Brain pericyte (primary cell): ENCODE results near the gene RAB4B.
"Not testable (repeated sequence)": the region's sequence is repeated elsewhere in the genome, so short reads cannot be mapped to it uniquely, and the experiment has no call there.

Experiments used
- DNase-seq: peaks from one replicate; pipeline ENCODE4 v3.0.0-alpha.2; 2012; ENCODE audit warnings: low read depth, low spot score

The RAB4B gene

DNA sequence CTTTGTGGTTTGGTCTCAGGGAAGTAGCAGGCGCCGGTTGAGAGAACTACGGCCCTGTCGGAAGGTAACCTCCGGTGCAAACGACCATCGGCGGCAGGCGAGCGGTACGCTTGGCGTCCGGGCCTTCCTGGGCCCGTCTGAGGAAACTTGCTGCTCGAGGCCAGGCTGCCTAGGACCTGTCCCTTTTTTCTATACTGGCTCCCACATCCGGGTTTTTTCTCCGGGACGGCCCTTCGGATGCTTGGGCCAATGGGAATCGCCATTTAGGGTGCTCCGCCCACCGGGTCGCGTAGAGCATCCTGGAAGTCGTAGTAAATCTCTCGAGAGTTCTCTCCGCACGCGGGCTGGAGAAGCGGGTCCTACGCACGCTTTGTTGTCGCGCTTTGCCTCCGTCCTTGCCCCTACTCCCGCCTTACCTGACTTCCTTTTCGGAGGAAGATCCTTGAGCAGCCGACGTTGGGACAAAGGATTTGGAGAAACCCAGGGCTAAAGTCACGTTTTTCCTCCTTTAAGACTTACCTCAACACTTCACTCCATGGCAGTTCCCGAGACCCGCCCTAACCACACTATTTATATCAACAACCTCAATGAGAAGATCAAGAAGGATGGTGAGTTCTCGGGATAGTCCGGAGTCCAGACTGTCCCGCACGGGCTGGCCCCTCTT lies 27.0 kb upstream of the RAB4B start, which contains the start of gene SNRPA:
Gene SNRPA (plus strand): TSS at position 330 of the 664 bp plus-strand sequence. CDS start 206 bp downstream, at position 536.
- peak; percentile 91 for DNase-seq

GRCh38 chr19:40752257-40752781 lies 25.7 kb upstream of the RAB4B start:
- DNase-seq, result no peak

GRCh38 chr19:40754611-40755247 lies 23.3 kb upstream of the RAB4B start:
- DNase-seq, result no peak

DNA sequence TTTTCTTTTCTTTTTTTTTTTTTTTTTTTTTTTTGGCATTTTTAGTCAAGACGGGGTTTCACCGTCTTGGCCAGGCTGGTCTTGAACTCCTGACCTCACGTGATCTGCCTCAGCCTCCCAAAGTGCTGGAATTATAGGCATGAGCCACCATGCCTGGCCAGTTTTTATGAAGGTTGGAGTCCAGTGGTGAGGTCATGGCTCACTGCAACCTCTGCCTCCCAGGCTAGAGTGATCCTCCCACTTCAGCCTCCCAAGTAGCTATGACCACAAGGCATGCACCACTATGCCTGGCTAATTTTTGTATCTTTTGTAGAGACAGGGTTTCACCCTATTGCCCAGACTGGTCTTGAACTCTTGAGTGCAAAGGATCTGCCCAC lies 22.8 kb upstream of the RAB4B start:
- DNase-seq, result no peak

- DNase-seq, result no peak
These were observed 22.3 kb upstream of the RAB4B start for GRCh38 chr19:40755791-40756190.

DNA sequence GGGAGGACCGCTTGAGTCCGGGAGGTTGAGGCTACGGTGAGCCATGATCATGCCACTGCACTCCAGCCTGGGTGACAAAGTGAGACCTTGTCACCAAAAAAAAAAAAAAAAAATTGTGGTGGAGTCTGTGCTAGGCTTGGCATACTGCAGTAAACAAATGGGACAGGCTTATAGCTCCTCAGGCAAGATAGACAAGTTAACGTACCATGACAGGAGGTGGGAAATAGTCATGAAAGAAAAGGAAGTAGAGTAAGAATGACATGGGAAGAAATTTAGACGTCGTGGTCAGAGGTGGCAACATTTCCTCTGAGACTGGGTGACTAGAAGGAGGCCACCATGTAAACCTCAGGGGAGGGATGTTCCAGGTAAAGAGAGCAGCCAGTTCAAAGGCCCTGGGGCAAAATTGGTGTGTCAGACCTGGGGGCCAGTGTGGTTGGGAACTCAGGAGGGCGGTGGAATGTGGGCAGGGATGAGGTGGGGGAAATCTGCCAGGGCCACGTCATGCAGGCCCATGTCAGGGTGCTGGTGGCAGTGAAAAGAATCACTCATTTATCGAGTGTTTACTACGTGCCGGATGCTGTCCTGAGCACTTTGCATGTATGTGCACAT lies 21.4 kb upstream of the RAB4B start:
- no peak for DNase-seq

DNA sequence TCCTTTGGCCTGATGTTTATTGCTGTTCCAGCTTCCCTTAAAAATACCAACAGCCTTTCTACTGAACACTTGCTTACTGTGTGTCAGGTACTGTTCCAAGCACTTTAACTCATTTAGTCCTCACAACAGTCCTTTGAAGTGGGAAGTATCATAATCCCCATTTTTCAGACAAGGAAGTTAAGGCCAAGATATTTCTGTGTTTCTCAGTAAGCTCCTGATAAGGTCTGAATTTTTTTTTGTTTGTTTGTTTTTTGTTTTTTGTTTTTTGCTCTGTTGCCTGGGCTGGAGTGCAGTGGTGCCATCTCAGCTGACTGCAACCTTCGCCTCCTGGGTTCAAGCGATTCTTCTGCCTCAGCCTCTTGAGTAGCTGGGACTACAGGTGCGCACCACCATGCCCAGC lies 19.6 kb upstream of the RAB4B start:
- no peak for DNase-seq

DNA sequence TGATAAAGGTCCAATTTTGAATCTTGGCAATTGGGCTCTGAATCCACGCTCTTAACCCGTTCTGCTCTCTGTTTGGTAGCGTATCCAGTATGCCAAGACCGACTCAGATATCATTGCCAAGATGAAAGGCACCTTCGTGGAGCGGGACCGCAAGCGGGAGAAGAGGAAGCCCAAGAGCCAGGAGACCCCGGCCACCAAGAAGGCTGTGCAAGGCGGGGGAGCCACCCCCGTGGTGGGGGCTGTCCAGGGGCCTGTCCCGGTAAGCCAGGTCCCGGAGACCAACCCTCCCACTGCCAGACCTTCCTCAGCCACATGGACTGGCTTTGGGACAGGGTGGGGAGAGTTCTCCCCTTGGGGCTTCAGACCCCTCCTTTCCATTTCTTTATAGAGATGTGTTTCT lies 18.7 kb upstream of the RAB4B start:
- DNase-seq, result no peak

- peak; percentile 40 for DNase-seq
These were observed 15.1 kb upstream of the RAB4B start for GRCh38 chr19:40762754-40763470.

- DNase-seq, result no peak
These were observed 14.5 kb upstream of the RAB4B start for GRCh38 chr19:40763526-40763925.

DNA sequence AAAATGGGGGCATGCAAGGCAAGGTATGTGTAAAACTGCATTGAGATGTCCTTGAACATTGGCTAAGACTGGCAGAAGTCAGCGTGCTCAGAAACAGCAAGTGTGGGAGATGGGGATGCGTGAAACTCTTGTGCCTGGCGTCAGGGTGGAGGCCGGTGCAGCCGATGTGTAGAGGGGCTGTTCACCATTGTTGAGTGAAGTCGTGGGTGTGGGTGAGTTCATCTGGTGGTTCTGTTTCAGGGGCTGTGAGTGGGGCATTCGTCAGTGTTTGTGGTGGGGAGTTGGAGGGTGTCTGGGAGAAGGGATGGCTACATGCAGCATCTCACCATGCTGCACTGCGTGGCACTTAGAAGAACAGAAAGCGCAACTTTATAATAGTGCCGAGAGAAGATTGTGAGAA lies 14.1 kb upstream of the RAB4B start:
- DNase-seq, result no peak

DNA sequence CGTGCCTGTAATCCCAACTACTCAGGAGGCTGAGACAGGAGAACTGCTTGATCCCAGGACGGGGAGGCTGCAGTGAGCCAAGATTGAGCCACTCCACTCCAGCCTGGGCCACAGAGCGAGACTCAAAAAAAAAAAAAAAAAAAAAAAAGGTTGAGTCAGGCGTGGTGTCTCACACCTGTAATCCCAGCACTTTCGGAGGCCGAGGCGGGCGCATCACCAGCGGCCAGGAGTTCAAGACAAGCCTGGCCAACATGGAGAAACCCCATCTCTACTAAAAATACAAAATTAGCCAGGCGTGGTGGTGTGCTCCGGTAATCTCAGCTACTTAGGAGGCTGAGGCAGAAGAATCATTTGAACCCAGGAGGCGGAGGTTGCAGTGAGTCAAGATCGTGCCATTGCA lies 11.7 kb upstream of the RAB4B start:
- DNase-seq, result not testable (repeated sequence)

DNA sequence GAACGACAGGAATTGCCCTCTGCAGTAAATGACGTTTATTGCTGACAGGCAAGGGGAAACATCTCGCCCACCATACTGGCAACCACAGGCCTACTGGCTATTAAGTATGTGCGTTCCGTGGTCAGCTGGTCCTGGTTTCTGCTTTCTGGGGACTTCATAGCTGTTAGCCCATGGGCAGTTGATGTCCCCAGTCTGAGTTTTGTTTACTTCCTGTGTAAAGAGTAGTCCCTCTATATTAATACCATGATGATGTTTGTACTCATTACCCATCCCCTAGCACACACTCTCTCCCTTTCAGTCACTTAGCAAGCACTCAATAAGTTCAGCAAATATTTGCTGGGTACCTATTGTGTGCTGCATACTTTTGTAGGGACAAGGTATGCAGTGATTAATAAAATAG lies 9.2 kb upstream of the RAB4B start:
- DNase-seq, result no peak

GRCh38 chr19:40771101-40771862 lies 6.8 kb upstream of the RAB4B start:
- DNase-seq, result not testable (repeated sequence)

GRCh38 chr19:40774916-40775631 lies 3.0 kb upstream of the RAB4B start, which contains the start of gene MIA:
TSS of gene MIA (plus strand) at chr19:40775521. CDS start at chr19:40775543, 22 bp downstream.
- no peak for DNase-seq

GRCh38 chr19:40775632-40776022 lies 2.4 kb upstream of the RAB4B start:
- no peak for DNase-seq

- DNase-seq, result no peak
These were observed 1.7 kb upstream of the RAB4B start for GRCh38 chr19:40776364-40776763.

- no peak for DNase-seq
These were observed 959 bp upstream of the RAB4B start for GRCh38 chr19:40776932-40777644.

GRCh38 chr19:40777645-40777936 lies 456 bp upstream of the RAB4B start:
- peak; percentile 81 for DNase-seq

GRCh38 chr19:40778706-40779284 lies 748 bp downstream of the RAB4B start:
- no peak for DNase-seq
